Large intestine (tissue), 3 donors: Measurements from ENCODE around the gene ACOT11. TPM values are rescaled to one million over a fixed set of nuclear protein-coding genes. Genes with fewer than 3 reads are reported as not detected.

ENCODE experiments used
- DNase-seq, 2 donors: peaks; one replicate each; pipeline versions ENCODE4 v3.0.0 to v3.0.0-alpha.2; 2013
- H3K27ac ChIP-seq: one replicate; pipeline ENCODE4 v1.5.1; 2013; ENCODE audit warnings: low read length
- H3K27me3 ChIP-seq: 2 replicates; pipeline ENCODE4 v1.6.1; 2013; ENCODE audit warnings: low read length; ENCODE audit not compliant: control insufficient read depth, insufficient read depth
- H3K36me3 ChIP-seq: 2 replicates; pipeline ENCODE4 v1.6.1; 2013; ENCODE audit warnings: low read length; ENCODE audit not compliant: control insufficient read depth, insufficient read depth
- H3K4me1 ChIP-seq: one replicate; pipeline ENCODE4 v1.6.1; 2013; ENCODE audit warnings: low read length; ENCODE audit not compliant: control insufficient read depth, insufficient read depth
- H3K4me3 ChIP-seq: one replicate; pipeline ENCODE4 v1.5.1; 2013; ENCODE audit warnings: low read length
- H3K9me3 ChIP-seq: one replicate; pipeline ENCODE4 v1.6.1; 2013; ENCODE audit warnings: mild to moderate bottlenecking, low read depth, low read length, moderate library complexity; ENCODE audit not compliant: control insufficient read depth
- WGBS: methylation state at CpG from one replicate; pipeline ENCODE4 v1.1.5; 2013; ENCODE audit warnings: low lambda C conversion rate; ENCODE audit not compliant: insufficient coverage; 5-methylcytosine and 5-hydroxymethylcytosine counted together
- polyA plus RNA-seq: library from polyadenylated mRNA; unstranded; fragments of 120-200 nt; gene quantifications from one replicate; pipeline ENCODE4 v1.2.1, GENCODE V29; 2013

Gene ACOT11
- polyA plus RNA-seq, 1 donor = 33.3 TPM

DNA sequence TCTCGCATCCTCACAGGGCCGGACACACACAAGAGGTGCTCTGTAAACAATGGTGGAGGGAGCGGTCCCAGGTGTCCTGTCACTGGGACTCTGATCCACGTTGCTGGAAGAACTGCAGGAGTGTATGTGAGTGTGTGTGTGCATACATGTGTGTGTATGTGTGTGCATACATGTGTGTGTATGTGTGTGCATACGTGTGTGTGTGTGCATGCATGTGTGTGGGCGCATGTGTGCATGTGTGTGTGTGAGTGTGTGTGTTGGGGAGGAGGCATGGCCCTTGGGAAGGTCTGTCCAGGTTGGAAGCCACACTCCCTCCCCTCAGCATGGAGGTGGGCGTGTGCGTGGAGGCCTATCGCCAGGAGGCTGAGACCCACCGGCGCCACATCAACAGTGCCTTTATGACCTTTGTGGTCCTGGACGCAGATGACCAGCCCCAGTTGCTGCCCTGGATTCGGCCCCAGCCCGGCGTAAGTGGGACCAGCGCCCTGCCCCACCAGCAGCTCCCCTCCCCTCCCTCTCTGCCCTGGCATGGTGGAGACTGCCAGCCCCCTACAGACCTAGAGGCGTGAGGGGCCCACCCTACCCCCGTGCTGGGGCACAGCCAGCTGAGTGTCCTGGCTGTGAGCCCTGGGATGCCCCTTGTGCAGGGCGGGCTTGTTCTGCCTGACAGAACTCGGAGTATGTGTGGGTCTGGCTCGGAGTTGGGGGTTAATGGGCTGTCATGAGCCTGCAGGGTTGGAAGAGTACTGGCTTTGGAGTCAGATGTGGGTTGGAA lies 53.1 kb downstream of the ACOT11 start:
- Histone ChIP-seq H3K4me1 (peaks cover 5% of the 10 kb centered on the region), H3K4me3 (no peak overlapping the region), H3K9me3 (no peaks in the 10 kb centered on the region), H3K36me3 (peaks cover 71% of the 10 kb centered on the region), H3K27me3 (no peaks in the 10 kb centered on the region), H3K27ac (no peak overlapping the region)
- WGBS = no CpG with 5 or more reads among the region's 21 CpGs
- no peak for DNase-seq

DNA sequence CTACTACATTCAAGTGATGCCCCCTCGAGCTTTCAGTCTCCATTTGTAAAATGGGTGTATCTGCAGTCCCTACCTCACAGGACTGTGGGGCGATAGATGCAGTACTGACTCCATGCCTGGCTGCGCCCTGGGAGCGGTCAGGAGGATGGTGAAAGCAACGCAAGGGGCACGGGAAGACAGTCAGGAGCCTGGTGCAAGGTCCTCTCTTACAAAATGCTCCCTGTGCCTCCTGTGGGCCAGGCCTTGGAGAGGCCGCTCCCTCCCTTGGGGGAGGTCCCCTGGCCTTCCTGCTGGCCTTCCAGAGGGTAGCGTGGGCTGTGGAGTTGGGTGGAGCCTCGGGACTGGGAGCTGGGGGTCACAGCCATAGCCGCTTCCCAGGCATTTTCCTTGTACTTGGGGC lies 53.7 kb downstream of the ACOT11 start:
- no peaks in the 10 kb centered on the region for H3K27me3 ChIP-seq
- DNase-seq = no peak
- no peak overlapping the region for H3K27ac ChIP-seq
- peaks cover 10% of the 10 kb centered on the region for H3K4me1 ChIP-seq
- peaks cover 72% of the 10 kb centered on the region for H3K36me3 ChIP-seq
- WGBS = no CpG with 5 or more reads among the region's 10 CpGs
- no peak overlapping the region for H3K4me3 ChIP-seq
- no peaks in the 10 kb centered on the region for H3K9me3 ChIP-seq

DNA sequence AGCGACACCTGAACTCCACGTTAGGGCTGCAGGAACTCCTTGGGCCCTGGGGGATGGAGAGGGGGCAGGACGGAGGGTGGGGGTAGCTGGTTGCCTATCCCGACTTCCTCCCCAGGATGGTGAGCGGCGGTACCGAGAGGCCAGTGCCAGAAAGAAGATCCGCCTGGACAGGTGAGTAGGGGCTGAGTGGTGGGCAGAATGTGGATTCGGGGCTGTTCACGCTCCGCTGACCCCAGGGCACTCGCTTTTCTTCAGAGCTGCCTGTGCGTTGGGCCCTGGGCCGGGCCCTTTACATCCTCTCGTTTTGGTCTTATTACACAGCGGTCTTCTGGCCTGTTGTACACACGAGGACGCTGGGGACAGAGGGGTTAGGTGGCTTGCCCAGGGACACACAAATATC lies 54.5 kb downstream of the ACOT11 start:
- Histone ChIP-seq H3K27me3 (no peaks in the 10 kb centered on the region), H3K36me3 (peaks cover 73% of the 10 kb centered on the region), H3K9me3 (no peaks in the 10 kb centered on the region), H3K4me3 (no peak overlapping the region), H3K27ac (no peak overlapping the region), H3K4me1 (peaks cover 10% of the 10 kb centered on the region)
- DNase-seq = no peak
- no CpG with 5 or more reads among the region's 18 CpGs for WGBS

DNA sequence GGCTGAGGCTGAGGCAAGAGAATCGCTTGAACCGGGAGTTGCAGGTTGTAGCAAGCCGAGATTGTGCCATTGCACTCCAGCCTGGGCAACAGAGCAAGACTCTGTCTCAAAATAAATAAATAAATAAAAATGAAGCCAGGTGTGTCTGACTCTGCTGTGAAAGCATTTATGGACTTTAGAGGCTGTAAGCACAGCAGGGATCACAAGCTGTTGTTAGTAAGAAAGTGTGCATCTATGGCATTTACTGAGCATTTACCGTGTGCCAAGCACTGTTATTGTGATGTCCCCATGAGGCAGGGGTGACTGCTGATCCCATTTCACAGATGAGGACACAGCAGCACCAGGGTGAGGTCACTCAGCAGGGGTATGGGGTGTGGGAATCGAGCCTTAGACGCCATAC lies 55.2 kb downstream of the ACOT11 start:
- Histone ChIP-seq H3K9me3 (no peaks in the 10 kb centered on the region), H3K4me1 (peaks cover 10% of the 10 kb centered on the region), H3K36me3 (peaks cover 74% of the 10 kb centered on the region), H3K27ac (no peak overlapping the region), H3K27me3 (no peaks in the 10 kb centered on the region), H3K4me3 (no peak overlapping the region)
- WGBS = no CpG with 5 or more reads among the region's 6 CpGs
- no peak for DNase-seq

DNA sequence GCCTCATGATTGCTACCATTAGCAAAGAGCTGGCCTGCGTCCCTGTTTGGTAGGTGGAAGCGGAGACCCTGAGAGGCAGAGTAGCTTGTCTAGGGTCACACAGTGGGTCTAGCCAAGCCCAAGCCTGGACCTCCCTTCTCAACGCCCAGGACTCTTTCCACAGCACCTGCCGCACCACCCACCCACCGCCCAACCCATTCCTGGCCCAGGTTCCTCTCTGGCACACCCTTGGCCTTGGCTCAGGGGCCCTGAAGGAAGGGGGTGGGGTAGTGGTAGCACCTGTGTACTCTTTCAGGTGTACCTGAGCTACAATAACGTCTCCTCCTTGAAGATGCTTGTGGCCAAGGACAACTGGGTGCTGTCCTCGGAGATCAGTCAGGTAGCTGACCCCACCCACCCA lies 56.0 kb downstream of the ACOT11 start:
- Histone ChIP-seq H3K27me3 (no peaks in the 10 kb centered on the region), H3K36me3 (peaks cover 77% of the 10 kb centered on the region), H3K27ac (no peak overlapping the region), H3K4me1 (peaks cover 10% of the 10 kb centered on the region), H3K4me3 (no peak overlapping the region), H3K9me3 (no peaks in the 10 kb centered on the region)
- DNase-seq = peak in 1 of 2 donors; percentile 36
- no CpG with 5 or more reads among the region's 7 CpGs for WGBS

DNA sequence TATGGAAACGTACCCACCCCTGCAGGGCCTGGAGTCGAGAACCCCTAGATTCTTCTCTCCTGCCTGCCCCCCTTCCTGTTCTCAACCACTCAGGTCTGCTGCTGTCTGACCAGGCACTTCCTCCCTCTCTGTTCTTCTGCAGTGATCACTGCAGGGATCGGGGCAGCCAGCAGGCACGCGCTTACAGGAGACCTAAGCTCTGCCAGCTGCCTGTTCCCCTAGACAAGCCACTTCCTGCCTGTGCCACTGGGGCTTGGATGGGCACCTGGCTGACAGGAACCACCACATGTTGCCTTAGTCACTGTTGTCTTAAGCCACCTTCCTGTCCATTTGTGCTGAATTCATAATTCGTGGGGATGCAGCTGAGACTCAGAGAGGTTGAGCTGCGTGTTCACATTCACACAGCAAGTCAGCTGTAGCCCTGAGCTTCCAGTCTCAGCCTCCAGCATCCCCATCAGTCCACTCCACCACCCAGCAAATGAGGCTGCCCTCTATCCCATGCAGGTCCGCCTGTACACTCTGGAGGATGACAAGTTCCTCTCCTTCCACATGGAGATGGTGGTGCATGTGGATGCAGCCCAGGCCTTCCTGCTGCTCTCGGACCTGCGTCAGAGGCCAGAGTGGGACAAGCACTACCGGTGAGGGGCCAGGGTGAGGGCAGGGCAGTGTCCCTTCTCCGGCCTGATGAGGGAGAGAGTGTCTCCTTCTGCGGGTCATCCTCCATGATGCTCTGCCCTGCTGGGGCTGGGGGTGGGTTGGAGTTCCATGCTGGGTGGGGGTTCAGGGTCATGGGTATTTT lies 56.7 kb downstream of the ACOT11 start:
- H3K9me3 ChIP-seq = no peaks in the 10 kb centered on the region
- H3K27ac ChIP-seq = no peak overlapping the region
- H3K27me3 ChIP-seq = no peaks in the 10 kb centered on the region
- H3K4me3 ChIP-seq = no peak overlapping the region
- H3K4me1 ChIP-seq = peaks cover 10% of the 10 kb centered on the region
- no CpG with 5 or more reads among the region's 13 CpGs for WGBS
- DNase-seq = no peak
- peaks cover 78% of the 10 kb centered on the region for H3K36me3 ChIP-seq

DNA sequence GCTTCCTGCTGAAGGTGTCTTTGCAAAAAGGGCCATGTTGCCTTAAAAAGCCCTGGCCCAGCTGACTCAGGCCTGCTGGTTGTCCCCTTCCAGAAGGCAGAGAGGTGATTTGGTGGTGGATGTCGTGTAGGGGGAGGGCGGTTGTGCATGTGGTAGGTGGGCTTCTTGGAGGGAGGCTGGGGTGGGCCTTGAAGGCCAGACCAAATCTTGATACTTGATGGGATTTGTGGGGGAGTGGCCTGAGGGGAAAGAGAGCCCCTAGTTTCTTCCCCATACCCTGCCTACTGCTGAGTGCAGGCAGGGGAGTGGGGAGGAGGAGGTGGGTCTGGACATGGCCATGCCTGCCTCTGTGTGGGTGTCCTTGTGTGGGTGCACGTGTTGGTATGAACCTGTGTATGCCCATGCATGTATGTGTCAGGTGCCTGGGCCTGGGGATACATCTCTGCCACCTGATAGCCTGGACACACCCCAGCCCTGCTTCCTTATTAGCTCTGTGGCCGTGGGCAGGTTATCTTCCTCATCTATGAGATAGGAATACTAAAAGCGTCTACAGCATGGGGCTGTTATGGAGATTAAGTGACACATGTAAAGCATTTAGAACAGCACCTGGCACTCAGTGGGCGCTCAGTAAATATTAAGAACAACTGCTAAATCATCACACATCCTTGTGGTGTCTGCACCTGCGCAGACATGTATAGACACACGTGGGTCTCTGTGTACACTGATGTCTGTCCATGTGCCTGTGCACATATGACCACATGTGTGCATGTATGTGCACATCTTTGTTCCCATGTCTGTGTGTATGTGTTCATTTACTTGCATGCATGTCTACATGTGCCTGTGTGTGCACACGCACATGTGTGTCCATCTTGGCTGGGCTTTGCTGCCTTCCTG lies 58.3 kb downstream of the ACOT11 start:
- DNase-seq = no peak
- Histone ChIP-seq H3K4me3 (no peak overlapping the region), H3K9me3 (no peaks in the 10 kb centered on the region), H3K27me3 (no peaks in the 10 kb centered on the region), H3K36me3 (peaks cover 80% of the 10 kb centered on the region), H3K4me1 (peaks cover 10% of the 10 kb centered on the region), H3K27ac (no peak overlapping the region)
- WGBS = no CpG with 5 or more reads among the region's 9 CpGs

DNA sequence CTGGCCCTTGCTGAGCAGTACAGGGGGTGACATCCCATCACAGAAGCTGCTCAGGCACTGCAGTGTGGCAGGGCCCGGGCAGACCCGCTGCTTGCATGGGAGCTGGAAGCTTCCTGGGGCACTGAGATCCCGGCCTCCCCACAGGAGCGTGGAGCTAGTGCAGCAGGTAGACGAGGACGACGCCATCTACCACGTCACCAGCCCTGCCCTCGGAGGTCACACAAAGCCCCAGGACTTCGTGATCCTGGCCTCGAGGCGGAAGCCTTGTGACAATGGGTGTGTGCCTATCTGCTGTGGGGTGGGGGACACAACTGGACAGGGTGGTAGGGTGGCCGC lies 58.9 kb downstream of the ACOT11 start:
- no peak overlapping the region for H3K27ac ChIP-seq
- H3K4me1 ChIP-seq = peaks cover 10% of the 10 kb centered on the region
- DNase-seq = no peak
- H3K4me3 ChIP-seq = no peak overlapping the region
- peaks cover 77% of the 10 kb centered on the region for H3K36me3 ChIP-seq
- WGBS = no CpG with 5 or more reads among the region's 13 CpGs
- H3K9me3 ChIP-seq = no peaks in the 10 kb centered on the region
- no peaks in the 10 kb centered on the region for H3K27me3 ChIP-seq

DNA sequence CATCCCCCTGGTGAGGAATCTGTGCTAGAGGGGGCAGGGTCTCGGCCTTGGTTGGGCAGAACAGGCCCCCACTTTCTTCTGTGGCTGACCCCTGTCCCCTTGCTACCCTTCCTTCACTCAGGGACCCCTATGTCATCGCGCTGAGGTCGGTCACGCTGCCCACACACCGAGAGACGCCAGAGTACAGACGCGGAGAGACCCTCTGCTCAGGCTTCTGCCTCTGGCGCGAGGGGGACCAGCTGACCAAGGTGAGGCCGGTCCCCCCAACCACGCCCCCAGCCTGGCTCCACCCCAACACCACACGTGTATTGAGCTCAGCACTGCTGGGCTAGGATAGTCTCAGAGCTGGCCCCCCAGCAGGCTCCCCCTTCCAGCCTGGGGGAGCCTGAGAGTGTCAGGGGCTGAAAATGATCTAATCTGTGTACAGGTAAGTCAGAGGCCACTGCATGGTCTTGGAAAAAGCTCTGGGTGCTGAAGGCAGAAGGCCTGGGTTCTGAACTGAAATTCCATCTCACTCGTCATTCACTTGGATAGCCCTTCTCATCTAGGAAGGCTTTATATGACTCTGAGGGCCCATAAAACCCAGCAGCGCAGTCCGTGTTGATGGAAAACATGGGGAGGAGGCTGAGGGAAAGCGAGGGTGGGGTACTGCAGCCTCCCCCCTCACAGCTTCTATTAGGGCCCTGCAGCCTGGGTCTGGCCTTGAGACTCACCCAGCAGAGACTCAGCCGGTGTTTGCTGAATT lies 60.0 kb downstream of the ACOT11 start:
- no CpG with 5 or more reads among the region's 19 CpGs for WGBS
- H3K4me3 ChIP-seq = no peak overlapping the region
- no peak for DNase-seq
- peaks cover 10% of the 10 kb centered on the region for H3K4me1 ChIP-seq
- H3K9me3 ChIP-seq = no peaks in the 10 kb centered on the region
- no peak overlapping the region for H3K27ac ChIP-seq
- H3K27me3 ChIP-seq = no peaks in the 10 kb centered on the region
- peaks cover 69% of the 10 kb centered on the region for H3K36me3 ChIP-seq
